ENCODE data around the gene P2RX7.
A peak's percentile ranks its signal among the peaks of the same experiment; 100 is the strongest.
"Not testable (repeated sequence)": the region's sequence is repeated elsewhere in the genome, so short reads cannot be mapped to it uniquely, and the experiment has no call there.

P2RX7 gene

GRCh38 chr12:121175383-121176119, 42.9 kb downstream of the P2RX7 start:
- no peak for DNase-seq

GRCh38 chr12:121176826-121177529, 44.3 kb downstream of the P2RX7 start:
- DNase-seq = no peak

DNA sequence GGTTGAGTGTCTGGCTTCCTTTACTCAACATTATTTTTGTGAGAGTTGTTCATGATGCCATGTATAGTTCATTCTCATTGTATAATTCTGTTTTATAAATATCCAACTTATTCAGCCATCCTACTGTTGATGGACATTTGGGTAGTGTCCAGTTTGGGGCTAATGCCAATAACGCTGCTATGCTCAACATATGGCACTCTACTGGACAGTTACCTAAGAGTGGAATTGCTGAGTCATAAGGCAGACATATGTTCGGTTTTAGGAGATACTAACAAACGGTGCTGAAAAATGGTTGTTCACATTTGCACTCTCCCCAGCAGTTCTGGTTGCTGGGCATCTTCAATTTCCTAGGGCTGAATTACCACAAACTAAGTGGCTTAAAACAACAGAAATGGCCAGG, 48.5 kb downstream of the P2RX7 start:
- no peak for DNase-seq

DNA sequence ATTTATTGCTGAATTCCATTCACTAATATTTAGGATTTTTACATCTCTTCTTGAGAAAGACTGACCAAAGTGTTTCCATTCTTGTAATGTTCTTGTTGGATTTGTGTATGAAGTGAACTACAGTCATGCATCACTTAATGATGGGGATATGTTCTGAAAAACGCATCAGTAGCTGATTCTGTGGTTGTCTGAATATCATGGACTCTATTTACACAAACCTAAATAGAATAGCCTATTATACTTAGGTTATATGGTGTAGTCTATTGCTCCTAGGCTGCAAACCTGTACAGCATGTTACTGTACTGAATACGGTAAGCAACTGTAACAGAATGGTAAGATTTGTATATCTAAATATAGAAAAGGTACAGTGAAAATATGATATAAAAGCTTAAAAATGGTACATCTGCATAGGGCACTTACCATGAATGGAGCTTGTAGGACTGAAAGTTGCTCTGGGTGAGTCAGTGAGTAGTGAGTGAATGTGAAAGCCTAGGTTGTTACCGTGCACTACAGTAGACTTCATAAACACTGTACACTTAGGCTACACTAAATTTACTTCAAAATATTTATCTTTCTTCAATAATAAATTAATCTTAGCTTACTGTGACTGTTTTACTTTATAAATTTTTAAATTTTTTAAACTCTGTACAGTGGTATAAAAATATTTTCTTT, 49.7 kb downstream of the P2RX7 start:
- DNase-seq = no peak

DNA sequence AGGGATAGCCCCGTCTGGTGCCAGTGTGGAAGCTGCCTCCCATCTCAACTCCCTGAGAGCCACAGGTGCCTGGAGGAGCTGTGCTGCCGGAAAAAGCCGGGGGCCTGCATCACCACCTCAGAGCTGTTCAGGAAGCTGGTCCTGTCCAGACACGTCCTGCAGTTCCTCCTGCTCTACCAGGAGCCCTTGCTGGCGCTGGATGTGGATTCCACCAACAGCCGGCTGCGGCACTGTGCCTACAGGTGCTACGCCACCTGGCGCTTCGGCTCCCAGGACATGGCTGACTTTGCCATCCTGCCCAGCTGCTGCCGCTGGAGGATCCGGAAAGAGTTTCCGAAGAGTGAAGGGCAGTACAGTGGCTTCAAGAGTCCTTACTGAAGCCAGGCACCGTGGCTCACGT, 51.7 kb downstream of the P2RX7 start:
- DNase-seq = no peak

GRCh38 chr12:121184984-121185889, 52.6 kb downstream of the P2RX7 start:
- no peak for DNase-seq

GRCh38 chr12:121186826-121187225, 54.1 kb downstream of the P2RX7 start:
- no peak for DNase-seq

GRCh38 chr12:121187501-121187900, 54.8 kb downstream of the P2RX7 start:
- no peak for DNase-seq

DNA sequence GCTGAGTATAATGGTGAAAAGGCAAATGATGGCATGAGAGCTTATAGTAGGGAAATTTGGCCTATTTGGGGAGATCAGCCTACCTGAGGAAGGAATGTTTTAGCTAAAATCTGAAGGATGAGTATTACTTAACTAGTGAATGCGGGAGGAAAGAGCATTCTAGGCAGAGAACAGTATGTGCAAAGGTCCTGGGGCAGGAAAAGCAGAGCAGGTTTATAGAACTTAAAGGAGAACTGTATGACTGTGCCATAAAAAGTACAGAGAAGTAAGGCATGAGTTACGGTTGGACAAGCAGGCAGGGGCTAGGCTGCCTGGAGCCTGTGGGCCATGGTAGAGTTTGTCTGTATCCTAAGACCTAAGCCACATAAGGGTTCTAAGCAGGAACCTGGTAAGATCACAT, 55.6 kb downstream of the P2RX7 start:
- no peak for DNase-seq

GRCh38 chr12:121189131-121189530, 56.5 kb downstream of the P2RX7 start:
- DNase-seq = no peak

DNA sequence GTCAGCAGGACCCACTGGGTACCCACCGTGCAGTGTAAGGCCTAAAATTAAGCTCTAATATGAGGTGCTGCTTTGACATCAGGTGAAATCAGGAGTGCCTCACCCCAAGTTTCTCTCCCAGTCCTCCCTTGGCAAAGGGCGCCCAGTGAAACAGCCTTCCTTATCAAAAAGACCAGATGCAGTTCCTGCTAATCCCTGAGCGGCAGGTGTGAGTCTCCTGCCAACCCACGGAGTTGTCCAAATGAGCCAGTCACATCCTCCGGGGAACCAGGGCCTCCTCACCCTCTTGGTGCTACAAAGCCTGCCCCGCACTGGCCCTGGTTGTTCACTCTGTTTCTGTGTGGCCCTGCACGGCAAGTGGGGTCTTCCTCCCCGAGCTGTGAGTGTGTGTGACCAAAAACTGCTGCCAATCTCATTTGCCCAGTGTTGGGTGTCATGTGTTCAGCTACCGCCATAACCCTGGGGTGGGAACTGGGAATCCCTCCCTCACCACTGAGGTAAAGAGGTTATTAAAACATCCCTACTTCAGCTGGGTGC, 57.0 kb downstream of the P2RX7 start:
- no peak for DNase-seq

DNA sequence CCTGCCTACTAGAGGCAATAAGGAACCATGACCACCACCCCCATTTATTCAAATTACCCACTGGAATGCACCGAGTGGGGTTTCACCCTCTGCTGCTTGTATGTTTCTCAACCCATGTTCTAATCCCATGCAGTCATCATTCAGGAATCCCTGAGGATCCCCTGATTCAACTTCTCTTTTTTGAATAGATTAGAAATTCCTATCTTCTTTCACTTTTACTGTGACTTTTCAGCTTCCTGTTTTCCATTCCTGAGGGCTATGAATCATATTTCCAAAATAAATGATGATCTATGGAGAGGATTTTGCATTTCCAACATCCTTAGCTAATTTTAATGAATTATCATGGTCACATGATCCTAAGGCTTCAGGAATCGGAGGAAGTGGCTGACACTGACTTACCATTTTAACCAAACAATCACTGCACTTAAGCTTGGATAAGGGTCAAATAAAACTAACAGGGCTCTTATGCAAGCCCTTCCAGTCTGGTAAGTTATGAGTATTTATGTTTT, 57.9 kb downstream of the P2RX7 start:
- DNase-seq = no peak

DNA sequence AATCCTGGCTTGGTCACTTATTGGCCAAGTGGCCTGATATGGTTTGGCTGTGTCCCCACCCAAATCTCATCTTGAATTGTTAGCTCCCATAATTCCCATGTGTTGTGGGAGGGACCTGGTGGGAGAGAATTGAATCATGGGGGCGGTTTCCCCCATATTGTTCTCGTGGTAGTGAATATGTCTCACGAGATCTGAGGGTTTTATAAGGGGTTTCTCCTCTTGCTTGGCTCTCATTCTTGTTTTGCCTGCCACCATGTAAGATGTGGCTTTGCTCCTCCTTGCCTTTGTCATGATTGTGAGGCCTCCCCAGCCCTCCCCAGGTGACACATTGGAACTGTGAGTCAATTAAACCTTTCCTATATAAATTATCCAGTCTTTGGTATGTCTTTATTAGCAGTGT, 58.5 kb downstream of the P2RX7 start:
- DNase-seq = no peak

DNA sequence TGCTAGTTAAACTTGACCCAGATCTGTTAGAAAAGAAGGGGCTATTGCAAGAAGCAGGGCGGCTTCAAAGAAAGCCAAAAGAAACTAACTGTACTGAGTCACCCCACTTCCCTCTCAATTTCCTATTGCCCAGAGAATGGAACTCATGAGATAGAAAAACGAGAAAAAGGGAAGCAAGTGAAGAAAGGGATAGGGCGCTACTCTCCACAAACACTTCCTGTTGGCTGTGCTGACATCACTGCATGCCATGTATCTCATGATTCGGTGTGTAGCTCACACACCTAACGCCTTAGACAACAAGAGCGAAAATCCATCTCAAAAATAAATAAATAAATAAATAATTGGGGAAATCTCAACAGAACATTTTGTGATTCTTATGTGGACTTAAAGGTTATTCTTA, 64.2 kb downstream of the P2RX7 start:
- peak; percentile 21 for DNase-seq

GRCh38 chr12:121198949-121199348, 66.3 kb downstream of the P2RX7 start:
- DNase-seq = no peak

- not testable (repeated sequence) for DNase-seq
Measured at GRCh38 chr12:121201140-121201539, 68.5 kb downstream of the P2RX7 start.

- no peak for DNase-seq
Measured at GRCh38 chr12:121202407-121203355, 70.0 kb downstream of the P2RX7 start.

GRCh38 chr12:121203482-121203881, 70.8 kb downstream of the P2RX7 start:
- no peak for DNase-seq

DNA sequence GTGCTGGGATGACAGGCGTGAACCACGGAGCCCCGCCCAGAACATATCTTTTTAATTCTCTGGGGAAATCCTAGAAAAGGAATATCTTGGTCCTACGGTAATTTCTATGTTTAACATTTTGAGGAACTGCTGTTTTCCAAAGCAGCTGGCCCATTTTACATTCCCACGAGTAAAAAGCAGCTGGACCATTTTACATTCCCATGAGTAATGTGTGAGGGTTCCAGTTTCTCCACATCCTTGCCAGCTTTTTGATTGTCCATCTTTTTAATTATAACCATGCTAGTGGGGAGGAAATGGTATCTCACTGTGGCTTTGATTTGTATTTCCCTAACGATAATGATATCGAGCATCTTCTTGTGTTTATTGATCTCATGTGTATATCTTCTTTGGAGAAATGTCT, 72.8 kb downstream of the P2RX7 start:
- no peak for DNase-seq

- DNase-seq = not testable (repeated sequence)
Measured at GRCh38 chr12:121208571-121208970, 75.9 kb downstream of the P2RX7 start.

DNA sequence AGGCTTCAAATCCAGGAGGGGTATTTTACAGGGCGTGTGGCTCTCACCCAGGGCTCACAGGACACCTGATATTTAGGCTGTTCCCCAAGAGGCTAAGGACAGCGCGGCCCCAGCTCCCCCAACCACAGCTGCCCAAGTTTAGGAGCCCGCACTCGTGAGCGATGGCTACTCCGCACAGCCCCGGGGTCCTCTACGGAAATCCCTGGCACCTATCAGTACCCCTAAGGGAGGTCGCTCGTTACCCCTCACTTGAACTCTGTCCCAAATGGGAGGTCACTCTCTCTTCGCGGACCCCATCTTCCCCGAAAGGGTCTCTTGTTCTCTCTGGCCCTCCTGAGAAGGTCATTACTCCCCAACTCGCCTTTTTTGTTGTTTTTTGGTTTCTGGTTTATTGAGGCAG, 76.5 kb downstream of the P2RX7 start:
- DNase-seq = no peak
